LNCaP clone FGC (cell line): ENCODE data around the gene GPANK1.

Experiments
- DNase-seq: peaks from one replicate; pipeline ENCODE4 v3.0.0-alpha.2; 2011; ENCODE audit warnings: low read depth
- H3K4me3 ChIP-seq: 2 replicates; pipeline ENCODE4 v1.5.1; 2011; ENCODE audit warnings: mild to moderate bottlenecking, low read depth, low read length, control low read depth
- CTCF ChIP-seq: IDR thresholded peaks from 2 replicates; pipeline ENCODE4 v1.5.1; 2012; ENCODE audit warnings: mild to moderate bottlenecking; ENCODE audit not compliant: control insufficient read depth, insufficient read depth; ENCODE audit errors: extremely low read depth

GPANK1 gene

GRCh38 chr6:31676322-31676903 lies 11.6 kb upstream of the GPANK1 start:
- DNase-seq, result no peak
- TF ChIP-seq CTCF, result no peak

GRCh38 chr6:31669676-31670075 lies 4.9 kb upstream of the GPANK1 start, which contains the start of gene LY6G5B:
Gene LY6G5B (plus strand): TSS chr6:31669976. CDS start chr6:31670951, 975 bp downstream.
- DNase-seq, result no peak
- TF ChIP-seq CTCF, result no peak
- H3K4me3 ChIP-seq, result no peak within 1 kb of the TSS

More at GRCh38 chr6:31676322-31676903, 11.6 kb upstream of the GPANK1 start:
- H3K4me3 ChIP-seq, result no peak overlapping the region

- no peak for TF ChIP-seq CTCF
- DNase-seq, result no peak
- peak overlapping the region; percentile 76 for H3K4me3 ChIP-seq
These were observed 1.7 kb upstream of the GPANK1 start for GRCh38 chr6:31666337-31666965.

GRCh38 chr6:31665501-31666336 lies 922 bp upstream of the GPANK1 start, which contains the start of gene CSNK2B:
Gene CSNK2B (plus strand): TSS chr6:31666080. CDS start chr6:31666832, 752 bp downstream.
- no peak for TF ChIP-seq CTCF
- peak within 1 kb of the TSS; percentile 76 for H3K4me3 ChIP-seq
- DNase-seq, result peak; percentile 93

- TF ChIP-seq CTCF, result no peak
- peak overlapping the region; percentile 76 for H3K4me3 ChIP-seq
- no peak for DNase-seq
These were observed 622 bp downstream of the GPANK1 start for GRCh38 chr6:31663961-31664789.

GRCh38 chr6:31663126-31663960 lies 1.5 kb downstream of the GPANK1 start:
- H3K4me3 ChIP-seq, result no peak overlapping the region
- no peak for DNase-seq
- no peak for TF ChIP-seq CTCF
